Calu3 (cell line): Measurements from ENCODE around the gene BRD9. TPM values are rescaled to one million over a fixed set of nuclear protein-coding genes. Genes with fewer than 3 reads are reported as not detected.
"Not testable (repeated sequence)": the region's sequence is repeated elsewhere in the genome, so short reads cannot be mapped to it uniquely, and the experiment has no call there.

Experiments
- BruUV-seq: library from RNA; stranded (reverse); fragments of 400-500 nt; replicated peaks from 2 replicates; lab custom pipeline; 2021; lab: Mats Ljungman, UMichigan
- CTCF ChIA-PET: fragments of 300-600 bp; sonication (Branson Sonifier 250); formaldehyde crosslinking; loops from one replicate; lab custom pipeline; 2022; ENCODE audit warnings: antibody characterized with exemption; lab: Charles Lee
- DNase-seq: peaks from one replicate; pipeline ENCODE4 v3.0.0; 2022
- H3K27ac Mint-ChIP-seq: one replicate; pipeline ENCODE4 v1.8.0; 2022; ENCODE audit warnings: mixed read lengths; ENCODE audit not compliant: unreplicated experiment
- H3K27me3 Mint-ChIP-seq: one replicate; pipeline ENCODE4 v1.8.0; 2022; ENCODE audit warnings: mixed read lengths; ENCODE audit not compliant: unreplicated experiment
- H3K36me3 Mint-ChIP-seq: one replicate; pipeline ENCODE4 v1.8.0; 2022; ENCODE audit warnings: mild to moderate bottlenecking, moderate library complexity, mixed read lengths; ENCODE audit not compliant: insufficient read depth, unreplicated experiment
- H3K4me1 Mint-ChIP-seq: one replicate; pipeline ENCODE4 v1.8.0; 2022; ENCODE audit warnings: mild to moderate bottlenecking, low read depth, mixed read lengths; ENCODE audit not compliant: unreplicated experiment
- H3K4me3 Mint-ChIP-seq: one replicate; pipeline ENCODE4 v1.8.0; 2022; ENCODE audit warnings: mild to moderate bottlenecking, low read depth, moderate library complexity, mixed read lengths; ENCODE audit not compliant: unreplicated experiment
- H3K9me3 Mint-ChIP-seq: one replicate; pipeline ENCODE4 v1.8.0; 2022; ENCODE audit warnings: low read depth, mixed read lengths; ENCODE audit not compliant: unreplicated experiment
- intact Hi-C: fragments of 100-400 bp; cut with micrococcal nuclease; formaldehyde crosslinking; loops from one replicate; pipeline ENCODE4 v1.10.0; 2022; ENCODE audit not compliant: unreplicated experiment
- total RNA-seq: library from RNA; stranded (reverse); gene quantifications from 2 replicates; pipeline ENCODE4 v1.2.3, GENCODE V29; 2022

The BRD9 gene
- total RNA-seq, 1 experiment from 2014 or later, result 64.1 TPM

DNA sequence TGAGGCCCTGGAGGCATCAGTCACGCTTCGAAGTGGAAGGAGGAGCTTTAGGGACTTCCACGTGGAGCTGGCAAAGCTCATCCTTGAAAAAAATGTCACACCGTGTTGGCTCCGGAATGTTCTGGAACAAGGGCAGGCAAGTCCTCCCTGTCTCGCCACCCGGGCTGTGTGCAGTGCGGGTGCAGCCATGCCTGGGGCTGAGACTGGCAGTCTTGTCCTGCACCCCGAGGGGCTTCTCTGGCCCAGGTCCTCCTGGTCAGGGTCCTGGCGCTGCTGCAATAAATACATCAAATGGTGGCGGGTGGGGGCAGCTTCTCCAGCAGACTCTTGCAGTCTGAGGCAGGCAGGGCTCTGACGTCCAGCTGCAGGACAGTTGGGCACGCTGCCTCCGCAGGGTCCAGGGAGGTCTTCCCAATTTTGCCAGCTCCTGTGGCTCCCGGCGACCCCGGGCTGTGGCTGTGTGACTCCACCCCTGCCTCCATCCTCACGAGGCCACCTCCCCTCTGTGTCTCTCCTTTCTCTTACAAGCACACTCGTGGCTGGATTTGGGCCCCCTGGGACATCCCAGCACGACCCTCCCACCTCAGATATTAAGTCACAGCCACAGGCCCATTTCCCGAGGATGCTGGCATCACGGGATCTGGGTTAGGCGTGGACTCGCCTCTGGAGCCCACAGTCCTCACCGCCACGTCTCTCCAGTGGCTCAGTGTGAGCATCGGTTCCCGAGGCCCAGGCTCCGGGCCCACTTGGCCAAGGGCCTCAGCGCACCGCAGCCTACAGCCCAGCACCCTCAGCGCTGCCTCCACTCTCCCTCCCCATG is 50.0 kb downstream of the BRD9 start:
- CTCF ChIA-PET, BruUV-seq, H3K27ac Mint-ChIP-seq, H3K9me3 Mint-ChIP-seq, intact Hi-C loops, H3K4me3 Mint-ChIP-seq, H3K36me3 Mint-ChIP-seq, H3K4me1 Mint-ChIP-seq, DNase-seq: not testable (repeated sequence)
- peaks cover 12% of the 10 kb centered on the region for H3K27me3 Mint-ChIP-seq

DNA sequence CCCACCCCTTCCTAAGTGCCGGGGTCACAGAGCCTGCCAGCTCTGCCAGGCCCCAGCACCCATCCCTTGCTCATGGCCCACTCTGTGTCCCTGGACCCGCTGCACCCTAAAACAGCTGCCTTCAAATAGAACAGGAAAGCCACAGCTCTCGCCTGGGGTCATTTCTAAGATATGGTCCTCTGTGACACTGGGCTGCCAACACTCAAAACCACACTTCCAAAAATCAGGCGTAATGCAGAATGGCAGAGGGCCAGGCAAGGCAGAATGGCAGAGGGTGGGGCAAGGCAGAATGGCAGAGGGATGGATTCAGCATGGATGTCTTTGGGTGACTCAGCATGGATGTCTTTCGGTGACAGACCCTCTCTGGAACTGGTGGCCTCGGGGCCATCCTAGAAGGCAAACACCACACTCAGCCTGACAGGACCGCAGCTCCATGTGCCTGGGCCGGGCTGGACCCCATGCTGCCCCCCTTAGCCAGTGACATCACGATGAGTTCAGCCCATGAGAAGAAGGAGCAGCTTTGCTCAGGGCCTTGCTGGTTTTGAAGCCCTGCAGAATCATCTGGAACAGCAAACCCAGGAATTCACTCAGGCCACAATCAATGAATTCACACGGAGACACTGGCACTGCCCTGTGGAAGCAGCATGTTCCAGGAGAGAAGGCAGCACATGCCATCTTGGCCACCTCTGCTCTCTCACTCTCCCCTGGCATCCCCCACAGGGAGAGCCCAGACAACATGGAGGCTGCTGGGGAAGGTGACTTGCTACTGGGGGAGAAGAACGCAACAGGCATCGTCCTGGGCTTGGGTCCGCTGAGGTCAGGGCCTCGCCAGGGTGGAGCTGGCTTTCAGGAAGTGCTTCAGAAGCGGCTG is 50.8 kb downstream of the BRD9 start:
- intact Hi-C loops, result not testable (repeated sequence)

DNA sequence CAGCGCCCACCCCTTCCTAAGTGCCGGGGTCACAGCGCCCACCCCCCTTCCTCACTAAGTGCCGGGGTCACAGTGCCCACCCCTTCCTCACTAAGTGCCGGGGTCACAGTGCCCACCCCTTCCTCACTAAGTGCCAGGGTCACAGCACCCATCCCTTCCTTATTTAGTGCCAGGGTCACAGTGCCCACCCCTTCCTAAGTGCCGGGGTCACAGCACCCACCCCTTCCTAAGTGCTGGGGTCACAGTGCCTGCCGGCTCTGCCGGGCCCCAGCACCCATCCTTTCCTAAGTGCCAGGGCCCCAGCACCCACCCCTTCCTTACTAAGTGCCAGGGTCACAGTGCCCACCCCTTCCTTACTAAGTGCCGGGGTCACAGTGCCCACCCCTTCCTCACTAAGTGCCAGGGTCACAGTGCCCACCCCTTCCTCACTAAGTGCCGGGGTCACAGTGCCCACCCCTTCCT is 51.6 kb downstream of the BRD9 start:
- H3K27me3 Mint-ChIP-seq, H3K4me3 Mint-ChIP-seq, H3K36me3 Mint-ChIP-seq, BruUV-seq, H3K9me3 Mint-ChIP-seq, H3K27ac Mint-ChIP-seq, DNase-seq, intact Hi-C loops, H3K4me1 Mint-ChIP-seq, CTCF ChIA-PET: not testable (repeated sequence)

More for the DNA sequence above, 50.8 kb downstream of the BRD9 start:
- H3K9me3 Mint-ChIP-seq, CTCF ChIA-PET, H3K36me3 Mint-ChIP-seq, BruUV-seq, H3K27me3 Mint-ChIP-seq, H3K4me3 Mint-ChIP-seq, H3K4me1 Mint-ChIP-seq, H3K27ac Mint-ChIP-seq, DNase-seq: not testable (repeated sequence)

DNA sequence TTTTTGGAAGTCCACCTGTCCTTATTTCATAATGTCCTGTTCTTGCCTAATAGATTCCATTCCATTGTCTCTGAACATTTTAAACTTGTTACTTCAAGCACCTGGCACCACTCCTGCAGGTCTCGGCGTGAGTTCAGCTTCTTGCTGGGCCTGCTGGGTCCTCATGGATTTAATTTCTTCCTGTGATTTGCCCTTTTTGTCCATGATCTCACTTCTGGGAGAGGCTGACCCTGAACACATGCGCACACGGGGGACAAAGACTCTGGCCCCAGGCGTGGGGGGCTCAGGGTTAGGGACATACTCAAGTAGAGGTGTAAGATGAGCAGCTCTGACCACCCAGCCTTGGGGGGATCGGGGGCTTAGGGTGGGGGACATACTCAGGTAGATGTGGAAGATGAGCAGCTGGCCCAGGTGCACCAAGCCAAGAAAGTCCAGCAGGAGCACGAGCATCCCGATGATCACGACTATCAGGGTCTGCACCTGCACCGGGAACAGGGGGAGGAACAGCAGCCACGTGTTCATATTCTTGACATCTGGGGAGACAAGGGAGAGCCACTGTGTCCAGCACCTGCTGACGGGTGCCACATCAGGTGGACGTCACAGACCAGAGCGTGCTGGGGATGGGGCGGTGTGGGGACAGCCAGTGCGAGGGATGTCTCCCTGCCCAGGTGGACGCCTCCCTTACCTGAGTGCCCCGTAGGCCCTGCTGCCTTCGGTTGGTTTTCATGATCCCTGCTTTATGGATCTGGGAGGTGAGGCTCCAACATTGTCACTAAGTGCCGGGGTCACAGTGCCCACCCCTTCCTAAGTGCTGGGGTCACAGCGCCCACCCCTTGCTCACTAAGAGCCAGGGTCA is 52.3 kb downstream of the BRD9 start:
- H3K4me3 Mint-ChIP-seq, H3K27me3 Mint-ChIP-seq, H3K9me3 Mint-ChIP-seq, H3K4me1 Mint-ChIP-seq, H3K27ac Mint-ChIP-seq, CTCF ChIA-PET, intact Hi-C loops, BruUV-seq, H3K36me3 Mint-ChIP-seq, DNase-seq: not testable (repeated sequence)

DNA sequence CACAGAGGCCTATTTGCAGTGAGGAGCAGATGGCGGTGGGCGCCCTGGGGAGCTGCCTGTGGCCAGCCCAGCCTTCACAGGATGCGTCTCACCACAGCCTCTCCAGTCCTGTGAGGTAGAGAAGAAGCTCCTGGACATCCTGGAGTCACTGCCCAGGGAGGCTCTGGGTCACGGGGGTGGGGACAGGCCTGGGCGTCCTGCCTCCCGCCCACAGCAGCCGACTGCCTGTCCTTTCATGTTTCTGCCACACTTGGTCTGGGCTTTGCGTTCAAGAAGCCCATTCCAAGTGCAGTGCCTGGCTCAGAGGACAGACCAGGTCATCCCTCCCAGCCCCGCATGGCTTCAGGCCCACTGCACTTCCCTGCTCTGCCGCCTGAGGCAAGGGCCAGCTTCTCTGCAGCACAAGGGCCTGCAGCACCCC is 54.2 kb downstream of the BRD9 start:
- intact Hi-C loops, H3K4me1 Mint-ChIP-seq, BruUV-seq, H3K27me3 Mint-ChIP-seq, H3K27ac Mint-ChIP-seq, H3K4me3 Mint-ChIP-seq, H3K36me3 Mint-ChIP-seq, DNase-seq, H3K9me3 Mint-ChIP-seq: not testable (repeated sequence)
- CTCF ChIA-PET, result interaction anchor here (0.5 kb wide), 1 partner anchor 227 kb away, joined by 3 read pairs; the partner anchor contains the start of gene CEP72

DNA sequence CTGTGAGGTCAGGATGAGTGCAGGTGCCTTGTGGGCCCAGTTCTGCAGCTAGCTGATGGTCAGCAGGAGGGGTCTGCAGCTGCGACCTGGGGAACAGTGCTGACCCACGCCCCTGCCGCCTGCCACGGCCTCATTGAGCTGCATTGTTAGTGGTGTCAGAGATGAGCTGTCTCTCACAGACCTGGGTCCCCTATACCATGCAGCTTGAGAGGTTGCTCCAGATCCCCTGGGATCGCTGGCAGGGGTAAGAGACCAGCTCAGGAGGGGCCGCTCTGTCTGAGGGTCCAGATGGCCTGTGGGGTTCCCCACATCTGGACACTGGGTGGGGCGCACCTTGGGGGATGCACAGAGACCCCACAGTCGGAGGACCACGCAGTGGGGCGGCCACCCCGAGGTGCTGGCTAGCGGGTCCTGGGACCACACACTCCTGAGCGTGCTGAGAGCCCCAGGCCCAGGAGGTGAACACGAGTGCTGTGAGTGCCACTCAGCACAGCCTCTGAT is 54.9 kb downstream of the BRD9 start:
- H3K27me3 Mint-ChIP-seq, H3K4me3 Mint-ChIP-seq: not testable (repeated sequence)

DNA sequence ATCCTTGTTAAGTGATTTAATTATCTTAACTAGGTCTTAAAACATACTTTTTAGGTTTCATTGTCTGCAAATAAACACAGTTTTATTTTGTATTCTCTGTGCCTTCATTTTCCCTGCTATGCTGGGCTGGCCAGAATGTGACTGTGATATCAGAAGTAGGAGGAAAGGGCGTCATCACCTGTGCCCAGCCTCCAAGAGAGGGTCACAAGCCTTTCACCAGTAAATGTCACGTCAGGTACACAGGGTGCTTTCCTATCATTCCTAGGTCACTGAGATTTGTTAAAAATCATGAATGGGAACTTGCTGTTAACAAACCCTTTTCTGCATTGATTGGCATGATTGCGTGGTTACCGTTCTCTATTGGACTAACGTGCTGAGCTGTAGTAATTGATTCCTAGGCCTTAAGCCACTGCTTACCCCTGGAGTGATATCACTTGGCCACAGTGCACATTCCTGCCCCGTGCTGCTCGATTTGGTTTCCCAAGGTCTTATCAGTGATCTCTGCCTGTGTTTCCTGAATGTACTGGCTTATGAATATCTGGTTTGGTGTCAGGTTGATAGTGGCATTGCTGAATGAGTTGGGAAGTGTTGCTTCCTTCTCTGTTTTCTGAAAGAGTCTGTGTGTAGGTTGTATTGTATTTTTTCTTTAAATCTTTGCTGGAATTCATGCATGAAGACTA is 56.5 kb downstream of the BRD9 start:
- H3K4me1 Mint-ChIP-seq, intact Hi-C loops, H3K27ac Mint-ChIP-seq, H3K4me3 Mint-ChIP-seq, H3K9me3 Mint-ChIP-seq, H3K36me3 Mint-ChIP-seq, H3K27me3 Mint-ChIP-seq, BruUV-seq, CTCF ChIA-PET, DNase-seq: not testable (repeated sequence)

More for the DNA sequence above, 54.9 kb downstream of the BRD9 start:
- H3K9me3 Mint-ChIP-seq, H3K27ac Mint-ChIP-seq, H3K4me1 Mint-ChIP-seq, BruUV-seq, H3K36me3 Mint-ChIP-seq, DNase-seq, CTCF ChIA-PET, intact Hi-C loops: not testable (repeated sequence)

DNA sequence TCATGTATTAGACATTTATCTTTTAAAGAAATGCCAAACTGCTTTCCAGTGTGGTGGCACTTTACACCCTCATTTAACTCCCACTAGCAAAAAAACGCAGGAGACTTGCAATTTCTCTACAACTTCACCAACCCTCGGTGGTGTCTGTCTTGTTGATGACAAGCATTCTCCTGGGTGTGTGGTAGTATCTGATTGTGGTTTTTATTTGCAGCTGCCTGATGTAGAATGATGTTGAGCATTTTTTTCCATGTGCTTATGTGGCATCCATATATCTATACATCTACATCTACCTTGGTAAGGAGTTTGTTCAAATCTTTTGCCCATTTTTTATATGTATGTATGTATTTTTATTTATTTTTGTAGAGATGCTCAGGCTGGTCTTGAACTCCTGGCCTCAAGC is 58.6 kb downstream of the BRD9 start:
- CTCF ChIA-PET, H3K27me3 Mint-ChIP-seq, H3K36me3 Mint-ChIP-seq, H3K9me3 Mint-ChIP-seq, DNase-seq, H3K27ac Mint-ChIP-seq, BruUV-seq, H3K4me1 Mint-ChIP-seq, intact Hi-C loops, H3K4me3 Mint-ChIP-seq: not testable (repeated sequence)
